Tibial nerve (tissue), 4 donors: Measurements from ENCODE around the gene HMGXB4. TPM values are rescaled to one million over a fixed set of nuclear protein-coding genes. Genes with fewer than 3 reads are reported as not detected.
"Not testable (repeated sequence)": the region's sequence is repeated elsewhere in the genome, so short reads cannot be mapped to it uniquely, and the experiment has no call there.

Experiments
- DNase-seq, 2 donors: peaks; one replicate each; pipeline ENCODE4 v3.0.0-alpha.2; 2019; ENCODE audit warnings: low spot score in 2 of 2
- H3K27ac ChIP-seq, 4 donors: fragments of 200-600 bp; sonication (generic) in 3 of 4; one replicate each; pipeline ENCODE4 v1.5.1; 2017 to 2019; ENCODE audit warnings: mild to moderate bottlenecking in 1 of 4
- H3K27me3 ChIP-seq, 2 donors: fragments of 200-600 bp; sonication (generic) in 1 of 2; one replicate each; pipeline versions ENCODE4 v1.5.1 to v1.6.0; 2017 to 2019
- H3K36me3 ChIP-seq, 3 donors: fragments of 200-600 bp; sonication (generic); one replicate each; pipeline ENCODE4 v1.5.1; 2018 to 2019
- H3K4me1 ChIP-seq, 4 donors: fragments of 200-600 bp; sonication (generic) in 3 of 4; one replicate each; pipeline ENCODE4 v1.5.1; 2017 to 2019
- H3K4me3 ChIP-seq, 4 donors: fragments of 200-600 bp; sonication (generic) in 3 of 4; one replicate each; pipeline ENCODE4 v1.5.1; 2017 to 2019; ENCODE audit warnings: mild to moderate bottlenecking in 1 of 4, moderate library complexity in 1 of 4
- H3K9me3 ChIP-seq, 4 donors: fragments of 200-600 bp; sonication (generic) in 3 of 4; one replicate each; pipeline ENCODE4 v1.5.1; 2017 to 2019
- CTCF ChIP-seq, 5 experiments: fragments of 200-600 bp in 3 of 5; fragments of 450-650 bp in 2 of 5; sonication (generic) in 3 of 5; IDR thresholded peaks; one replicate each; pipeline ENCODE4 v1.5.1; 2016 to 2019; ENCODE audit warnings: antibody characterized with exemption in 5 of 5, mild to moderate bottlenecking in 3 of 5, moderate library complexity in 2 of 5
- EP300 ChIP-seq, 2 donors: sonication (generic); formaldehyde crosslinking; IDR thresholded peaks; one replicate each; pipeline ENCODE4 v1.6.1; 2017; ENCODE audit warnings: antibody characterized with exemption in 2 of 2, mild to moderate bottlenecking in 1 of 2
- POLR2A ChIP-seq, 2 donors: fragments of 450-650 bp; IDR thresholded peaks; one replicate each; pipeline ENCODE4 v1.6.1; 2017; ENCODE audit warnings: antibody characterized with exemption in 2 of 2, mild to moderate bottlenecking in 2 of 2, moderate library complexity in 2 of 2
- WGBS, 2 donors: methylation state at CpG; one replicate each; pipeline ENCODE4 v1.1.5; 2018; 5-methylcytosine and 5-hydroxymethylcytosine counted together
- total RNA-seq, 4 donors: library from RNA; depleted of rRNA; stranded (reverse); fragments of >200 nt; gene quantifications; one replicate each; pipeline ENCODE4 v1.1.0, GENCODE V29; 2016

Gene HMGXB4
- total RNA-seq, 4 donors from 2014 or later = 15.9 to 23.7 (median 18.0) TPM

GRCh38 chr22:35230417-35230816 lies 26.9 kb upstream of the HMGXB4 start:
- Histone ChIP-seq H3K4me3 (no peak overlapping the region), H3K9me3 (peaks cover 0 to 14% (median 0%) of the 10 kb centered on the region in 4 donors), H3K27me3 (peaks cover 0 to 6% of the 10 kb centered on the region in 2 donors), H3K27ac (no peak overlapping the region), H3K4me1 (no peaks in the 10 kb centered on the region), H3K36me3 (no peaks in the 10 kb centered on the region)
- no peak for TF ChIP-seq CTCF (IDR thresholded peaks at IDR 0.05)
- TF ChIP-seq EP300 (IDR thresholded peaks at IDR 0.05) = no peak
- no peak for TF ChIP-seq POLR2A (IDR thresholded peaks at IDR 0.05)
- no peak for DNase-seq

- DNase-seq = no peak
- Histone ChIP-seq H3K4me3 (no peak overlapping the region), H3K9me3 (peaks cover 0 to 18% (median 0%) of the 10 kb centered on the region in 4 donors), H3K4me1 (no peaks in the 10 kb centered on the region), H3K27ac (no peak overlapping the region), H3K27me3 (peaks cover 0 to 3% of the 10 kb centered on the region in 2 donors), H3K36me3 (no peaks in the 10 kb centered on the region)
- TF ChIP-seq EP300 (IDR thresholded peaks at IDR 0.05) = no peak
- TF ChIP-seq POLR2A (IDR thresholded peaks at IDR 0.05) = no peak
- TF ChIP-seq CTCF (IDR thresholded peaks at IDR 0.05) = no peak
- WGBS, 2 donors = 44 to 58% methylated on average over 16 of the region's 16 CpGs
Observed at GRCh38 chr22:35230839-35231584, 26.3 kb upstream of the HMGXB4 start.

- no peak overlapping the region for H3K4me3 ChIP-seq
- TF ChIP-seq POLR2A (IDR thresholded peaks at IDR 0.05) (no peak), EP300 (IDR thresholded peaks at IDR 0.05) (no peak), CTCF (IDR thresholded peaks at IDR 0.05) (peak; percentile 18 to 74 (median 40))
- H3K27ac ChIP-seq = no peak overlapping the region
- H3K4me1 ChIP-seq = no peaks in the 10 kb centered on the region
- WGBS, 2 donors = 17% methylated on average over 7 of the region's 7 CpGs
- DNase-seq = peak in 1 of 2 donors; percentile 6
- no peaks in the 10 kb centered on the region for H3K27me3 ChIP-seq
- H3K36me3 ChIP-seq = no peaks in the 10 kb centered on the region
- H3K9me3 ChIP-seq = peaks cover 0 to 23% (median 0%) of the 10 kb centered on the region in 4 donors
Observed at GRCh38 chr22:35231585-35232084, 25.7 kb upstream of the HMGXB4 start.

- peaks cover 0 to 38% (median 0%) of the 10 kb centered on the region in 4 donors for H3K9me3 ChIP-seq
- not testable (repeated sequence) for H3K4me3 ChIP-seq, DNase-seq, H3K27me3 ChIP-seq, H3K36me3 ChIP-seq, H3K27ac ChIP-seq, H3K4me1 ChIP-seq
- 86 to 92% methylated on average over 1 of the region's 1 CpG for WGBS, 2 donors
Observed at GRCh38 chr22:35238749-35239148, 18.5 kb upstream of the HMGXB4 start.

- H3K9me3 ChIP-seq = peaks cover 0 to 11% (median 0%) of the 10 kb centered on the region in 4 donors
- not testable (repeated sequence) for H3K4me3 ChIP-seq, DNase-seq, H3K36me3 ChIP-seq, H3K27ac ChIP-seq, H3K4me1 ChIP-seq, H3K27me3 ChIP-seq
- WGBS, 2 donors = 77 to 86% methylated on average over 4 of the region's 4 CpGs
Observed at GRCh38 chr22:35244507-35244906, 12.8 kb upstream of the HMGXB4 start.

GRCh38 chr22:35250156-35250555 lies 7.1 kb upstream of the HMGXB4 start:
- H3K36me3 ChIP-seq = no peaks in the 10 kb centered on the region
- H3K27me3 ChIP-seq = no peaks in the 10 kb centered on the region
- H3K9me3 ChIP-seq = no peaks in the 10 kb centered on the region
- H3K4me1 ChIP-seq = no peaks in the 10 kb centered on the region
- H3K27ac ChIP-seq = no peak overlapping the region
- no peak overlapping the region for H3K4me3 ChIP-seq
- no peak for DNase-seq
- 60 to 64% methylated on average over 4 of the region's 4 CpGs for WGBS, 2 donors
- TF ChIP-seq CTCF (IDR thresholded peaks at IDR 0.05) = no peak
- no peak for TF ChIP-seq POLR2A (IDR thresholded peaks at IDR 0.05)
- TF ChIP-seq EP300 (IDR thresholded peaks at IDR 0.05) = no peak
